GM23338 (cell line): ENCODE data around the gene PKNOX2. TPM values are rescaled to one million over a fixed set of nuclear protein-coding genes. Genes with fewer than 3 reads are reported as not detected.
A peak's percentile ranks its signal among the peaks of the same experiment; 100 is the strongest.

Source experiments
- ATAC-seq: fragments of 200-7000 bp; cut with Tn5 transposase; 3 replicates; pipeline ENCODE4 v1.9.1; 2020
- DNase-seq: peaks from one replicate; pipeline ENCODE4 v3.0.0-alpha.2; 2015; ENCODE audit warnings: low spot score
- H2AFZ ChIP-seq: fragments of 200-600 bp; sonication (generic); 2 replicates; pipeline ENCODE4 v1.8.0; 2016; ENCODE audit warnings: antibody characterized with exemption, mild to moderate bottlenecking, moderate library complexity
- H3F3A ChIP-seq: fragments of 200-600 bp; sonication (generic); replicated peaks from 2 replicates; pipeline ENCODE4 v1.8.0; 2017; ENCODE audit warnings: antibody characterized with exemption, mixed run types, low read depth
- H3K27ac ChIP-seq: fragments of 200-600 bp; sonication (generic); 2 replicates; pipeline ENCODE4 v1.6.1; 2016; ENCODE audit warnings: low read depth
- H3K27me3 ChIP-seq: fragments of 200-600 bp; sonication (generic); 2 replicates; pipeline ENCODE4 v1.8.0; 2016; ENCODE audit warnings: mild to moderate bottlenecking, mixed run types, moderate library complexity; ENCODE audit not compliant: insufficient read depth
- H3K36me3 ChIP-seq: fragments of 200-600 bp; sonication (generic); 2 replicates; pipeline ENCODE4 v1.8.0; 2016; ENCODE audit warnings: mild to moderate bottlenecking; ENCODE audit not compliant: insufficient read depth
- H3K4me1 ChIP-seq: fragments of 200-600 bp; sonication (generic); 2 replicates; pipeline ENCODE4 v1.8.0; 2016; ENCODE audit warnings: mild to moderate bottlenecking, moderate library complexity; ENCODE audit not compliant: insufficient read depth
- H3K4me2 ChIP-seq: fragments of 200-600 bp; sonication (generic); 2 replicates; pipeline ENCODE4 v1.7.1; 2017; ENCODE audit warnings: mixed run types
- H3K4me3 ChIP-seq: fragments of 200-600 bp; sonication (generic); 2 replicates; pipeline ENCODE4 v1.6.1; 2016; ENCODE audit warnings: mixed run types
- H3K79me2 ChIP-seq: fragments of 200-600 bp; sonication (generic); replicated peaks from 2 replicates; pipeline ENCODE4 v1.8.0; 2017; ENCODE audit warnings: mild to moderate bottlenecking; ENCODE audit not compliant: insufficient read depth
- H3K9me2 ChIP-seq: fragments of 200-600 bp; sonication (generic); 2 replicates; pipeline ENCODE4 v1.8.0; 2017; ENCODE audit not compliant: insufficient read depth
- H4K20me1 ChIP-seq: fragments of 200-600 bp; sonication (generic); replicated peaks from 2 replicates; pipeline ENCODE4 v1.8.0; 2017; ENCODE audit warnings: mild to moderate bottlenecking; ENCODE audit not compliant: insufficient read depth
- H3K27ac Mint-ChIP-seq: 2 replicates; pipeline ENCODE4 v1.8.0; 2020; ENCODE audit warnings: inconsistent platforms, mild to moderate bottlenecking, moderate library complexity, mixed read lengths
- H3K27me3 Mint-ChIP-seq: 3 replicates; pipeline ENCODE4 v1.8.0; 2022; ENCODE audit warnings: low read depth, mild to moderate bottlenecking, moderate library complexity, mixed read lengths, inconsistent platforms; ENCODE audit not compliant: insufficient read depth, poor library complexity
- H3K36me3 Mint-ChIP-seq: 3 replicates; pipeline ENCODE4 v1.8.0; 2021; ENCODE audit warnings: low read depth, mild to moderate bottlenecking, inconsistent platforms, moderate library complexity, mixed read lengths
- H3K4me1 Mint-ChIP-seq: 3 replicates; pipeline ENCODE4 v1.8.0; 2020; ENCODE audit warnings: mild to moderate bottlenecking, inconsistent platforms, mixed read lengths
- H3K4me3 Mint-ChIP-seq: 3 replicates; pipeline ENCODE4 v1.8.0; 2021; ENCODE audit warnings: moderate library complexity, mild to moderate bottlenecking, inconsistent platforms, mixed read lengths
- H3K9me3 Mint-ChIP-seq: 3 replicates; pipeline ENCODE4 v1.8.0; 2020; ENCODE audit warnings: moderate library complexity, mild to moderate bottlenecking, inconsistent platforms, mixed read lengths
- CREB1 ChIP-seq: fragments of 250-450 bp; sonication (Bioruptor Pico); IDR thresholded peaks from 2 replicates; pipeline ENCODE4 v1.5.0; 2020; ENCODE audit warnings: low read depth, mild to moderate bottlenecking, moderate library complexity
- CTCF ChIP-seq, 2 experiments: fragments of 200-600 bp in 1 of 2; sonication (generic) in 1 of 2; conservative IDR thresholded peaks; 2 replicates each; pipeline versions ENCODE4 v1.5.1 to v1.6.1; 2016 to 2017; ENCODE audit warnings: antibody characterized with exemption in 2 of 2, low read depth in 2 of 2, mild to moderate bottlenecking in 2 of 2, moderate library complexity in 1 of 2
- ETS1 ChIP-seq: IDR thresholded peaks from 2 replicates; pipeline ENCODE4 v1.6.1; 2016; ENCODE audit warnings: antibody characterized with exemption
- EZH2 ChIP-seq: fragments of 200-600 bp; sonication (generic); IDR thresholded peaks from one replicate; pipeline ENCODE4 v1.8.0; 2017; ENCODE audit warnings: antibody characterized with exemption, mild to moderate bottlenecking, low read depth; ENCODE audit not compliant: unreplicated experiment
- EZH2phosphoT487 ChIP-seq: fragments of 200-600 bp; sonication (generic); IDR thresholded peaks from one replicate; pipeline ENCODE4 v1.8.1; 2018; ENCODE audit warnings: antibody characterized with exemption; ENCODE audit not compliant: unreplicated experiment
- JUNB ChIP-seq: IDR thresholded peaks from one replicate; pipeline ENCODE4 v1.6.1; 2016; ENCODE audit warnings: antibody characterized with exemption; ENCODE audit not compliant: unreplicated experiment
- NANOG ChIP-seq: IDR thresholded peaks from 2 replicates; pipeline ENCODE4 v1.6.1; 2016; ENCODE audit warnings: antibody characterized with exemption, borderline replicate concordance
- POLR2AphosphoS5 ChIP-seq: IDR thresholded peaks from 2 replicates; pipeline ENCODE4 v1.6.1; 2016; ENCODE audit warnings: antibody characterized with exemption, low read depth
- REST ChIP-seq: IDR thresholded peaks from one replicate; pipeline ENCODE4 v1.6.1; 2018; ENCODE audit warnings: antibody characterized with exemption; ENCODE audit not compliant: unreplicated experiment
- STAT1 ChIP-seq: IDR thresholded peaks from one replicate; pipeline ENCODE4 v1.6.1; 2016; ENCODE audit warnings: antibody characterized with exemption; ENCODE audit not compliant: unreplicated experiment
- ZNF114 ChIP-seq: fragments of 250-450 bp; sonication (Bioruptor Pico); IDR thresholded peaks from 2 replicates; pipeline ENCODE4 v1.5.0; 2020; ENCODE audit warnings: mild to moderate bottlenecking, moderate library complexity
- ZNF331 ChIP-seq: fragments of 250-450 bp; sonication (Bioruptor Pico); IDR thresholded peaks from 2 replicates; pipeline ENCODE4 v1.5.0; 2020; ENCODE audit warnings: low read depth, mild to moderate bottlenecking, moderate library complexity
- ZNF462 ChIP-seq: fragments of 250-450 bp; sonication (Bioruptor Pico); IDR thresholded peaks from 2 replicates; pipeline ENCODE4 v1.5.0; 2020; ENCODE audit warnings: mild to moderate bottlenecking, moderate library complexity
- polyA plus RNA-seq: library from polyadenylated mRNA; unstranded; fragments of >200 nt; fragmentation: Nextera tagmentation; extraction: Ambion mirVana; gene quantifications from 2 replicates; pipeline ENCODE4 v1.2.1, GENCODE V29; 2016
- total RNA-seq: library from RNA; depleted of rRNA; stranded (reverse); fragments of >200 nt; shearing (Covaris generic); gene quantifications from 2 replicates; pipeline ENCODE4 v1.2.3, GENCODE V29; 2014

PKNOX2 gene
- total and polyA plus RNA-seq, 2 experiments from 2014 or later: 0.42 to 0.83 TPM

GRCh38 chr11:125343718-125344131, 179.2 kb downstream of the PKNOX2 start:
- H3K4me3 Mint-ChIP-seq: no peak overlapping the region

More at GRCh38 chr11:125343718-125344131, 179.2 kb downstream of the PKNOX2 start:
- H3K9me2 ChIP-seq: no peaks in the 10 kb centered on the region
- peak overlapping the region; percentile 98; the same call in 1 of the 2 replicates for H2AFZ ChIP-seq
- H3K27me3 Mint-ChIP-seq: peaks cover 28% of the 10 kb centered on the region
- H3K4me1 Mint-ChIP-seq: peaks cover 60% of the 10 kb centered on the region
- peaks cover 9% of the 10 kb centered on the region; the same call in 1 of the 2 replicates for H3K27me3 ChIP-seq
- no peak overlapping the region for H3K4me3 ChIP-seq
- H3F3A ChIP-seq: no peaks in the 10 kb centered on the region
- ATAC-seq: peak; percentile 7; the same call in 2 of the 3 replicates
- no peaks in the 10 kb centered on the region for H3K9me3 Mint-ChIP-seq
- peak; percentile 31 for DNase-seq
- no peak overlapping the region for H3K27ac ChIP-seq
- no peaks in the 10 kb centered on the region for H3K36me3 ChIP-seq
- H3K4me2 ChIP-seq: 0 out of 2 replicates have a peak overlapping the region, but pooled peaks have one; percentile 26
- H3K27ac Mint-ChIP-seq: no peak overlapping the region
- H3K4me1 ChIP-seq: peaks cover 34% of the 10 kb centered on the region
- no peaks in the 10 kb centered on the region for H4K20me1 ChIP-seq
- TF ChIP-seq POLR2AphosphoS5 (no peak), JUNB (no peak), EZH2phosphoT487 (no peak), CREB1 (CRISPR knock-in tag) (no peak), STAT1 (no peak), ETS1 (no peak), REST (no peak), CTCF (conservative IDR thresholded peaks at IDR 0.05; ENCODE audit: low read depth in 2 of 2) (no peak), ZNF114 (CRISPR knock-in tag) (no peak), ZNF331 (CRISPR knock-in tag) (no peak), EZH2 (no peak), NANOG (no peak), ZNF462 (CRISPR knock-in tag) (no peak)
- no peaks in the 10 kb centered on the region for H3K36me3 Mint-ChIP-seq
- H3K79me2 ChIP-seq: no peaks in the 10 kb centered on the region
